Measurements from ENCODE around the gene CDHR1.

The CDHR1 gene

DNA sequence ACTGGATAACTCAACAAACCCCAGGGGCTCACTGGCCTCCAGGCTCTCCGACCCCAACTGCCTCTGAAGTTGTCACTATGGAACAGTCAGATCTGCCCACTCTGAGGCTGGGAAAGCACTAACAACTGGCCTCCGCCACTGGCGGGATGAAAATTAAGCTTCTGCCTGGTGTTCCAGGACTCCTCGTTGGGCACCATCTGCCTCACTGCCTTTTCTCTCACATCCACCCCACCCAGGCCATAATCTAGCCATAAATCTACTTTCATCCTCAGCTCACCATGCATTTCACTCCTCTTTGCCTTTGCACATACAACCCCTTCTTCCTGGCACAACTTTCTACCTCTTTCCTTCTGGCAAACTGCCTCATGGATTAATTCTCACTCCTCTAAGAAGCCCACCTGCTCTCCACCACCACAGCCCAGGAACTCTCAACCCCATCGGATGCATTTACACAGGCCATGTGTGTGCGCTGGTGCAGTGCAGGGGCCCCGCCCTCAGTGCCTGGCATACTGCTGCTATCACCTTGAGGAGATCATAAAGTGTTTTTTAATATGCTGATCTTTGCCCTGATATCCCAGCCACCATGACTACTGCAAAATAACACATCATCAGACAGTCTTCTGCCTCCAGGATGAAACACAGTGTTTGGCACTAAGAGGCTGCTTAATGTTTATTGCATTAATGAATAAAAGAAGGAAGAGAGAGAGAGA lies 4.0 kb downstream of the CDHR1 start:
- in situ Hi-C loops (cut with HindIII; ENCODE audit: low sequenced_read_pairs) = no loop called here

DNA sequence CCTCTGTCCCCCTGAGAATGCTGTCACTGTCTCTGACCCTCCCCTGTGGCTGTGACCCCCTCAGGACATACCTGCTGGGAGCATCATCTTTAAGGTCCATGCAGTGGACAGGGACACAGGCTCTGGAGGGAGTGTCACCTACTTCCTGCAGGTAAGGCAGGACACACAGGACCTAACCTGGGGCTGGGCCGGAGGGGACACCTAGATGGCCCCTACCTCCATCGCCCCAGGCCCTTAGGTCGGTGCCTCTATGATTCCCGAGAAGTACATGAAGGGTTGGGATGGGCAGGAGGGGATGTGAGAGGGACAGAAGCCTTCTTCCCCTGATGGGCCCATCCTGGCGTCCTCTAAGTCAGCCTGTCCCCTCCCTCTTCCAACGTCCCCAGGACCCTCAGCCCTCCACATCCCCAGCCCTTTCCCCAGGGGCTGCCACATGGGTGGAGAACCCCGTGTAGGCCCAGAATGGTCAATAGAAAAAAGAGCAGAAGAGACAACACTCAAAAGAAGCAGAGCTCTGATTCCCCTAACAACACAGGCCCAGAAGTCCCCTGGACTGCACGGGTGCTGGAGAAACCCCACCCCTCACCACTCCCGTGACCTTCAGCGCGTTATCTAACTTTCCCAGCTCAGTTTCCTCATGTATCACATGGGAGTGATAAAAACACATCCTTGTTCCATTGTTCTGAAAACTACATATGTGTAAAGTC lies 6.4 kb downstream of the CDHR1 start:
- in situ Hi-C loops (cut with HindIII; ENCODE audit: low sequenced_read_pairs) = no loop called here

DNA sequence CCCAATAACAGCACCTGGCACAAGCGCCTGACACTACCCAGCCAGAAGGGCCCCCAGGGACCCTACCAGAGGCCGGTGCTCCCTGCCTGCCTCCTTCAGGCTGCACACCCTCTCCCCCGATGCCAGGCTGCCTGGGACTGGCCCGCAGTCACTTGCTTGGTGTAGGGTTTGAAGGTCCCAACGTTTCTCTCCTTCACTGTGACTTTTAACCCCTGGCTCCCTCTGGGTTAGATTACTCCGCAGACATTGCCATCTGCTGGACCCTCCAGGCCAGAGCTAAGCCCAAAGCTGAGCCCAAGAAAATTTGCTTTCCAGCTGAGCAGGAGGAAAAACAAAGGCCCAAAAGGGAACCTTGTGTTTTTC lies 6.9 kb downstream of the CDHR1 start:
- in situ Hi-C loops (cut with HindIII; ENCODE audit: low sequenced_read_pairs) = no loop called here

DNA sequence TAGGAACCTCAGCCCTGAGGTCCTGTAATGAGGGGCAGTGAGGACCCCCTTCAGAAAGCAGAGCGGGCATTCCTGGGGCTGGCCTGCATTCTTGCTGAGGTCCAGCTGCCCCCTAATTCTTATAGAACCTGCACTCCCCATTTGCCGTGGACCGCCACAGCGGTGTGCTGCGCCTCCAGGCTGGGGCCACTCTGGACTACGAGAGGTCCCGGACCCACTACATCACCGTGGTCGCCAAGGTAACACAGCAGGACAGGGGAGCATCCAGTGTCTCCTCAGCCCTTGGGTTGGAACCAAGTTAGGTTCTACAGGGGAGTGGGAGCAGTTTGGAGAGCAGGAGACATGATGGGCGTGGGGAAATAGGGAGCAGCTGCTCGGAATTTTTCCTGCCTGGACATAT lies 7.3 kb downstream of the CDHR1 start:
- in situ Hi-C loops (cut with HindIII; ENCODE audit: low sequenced_read_pairs) = no loop called here

DNA sequence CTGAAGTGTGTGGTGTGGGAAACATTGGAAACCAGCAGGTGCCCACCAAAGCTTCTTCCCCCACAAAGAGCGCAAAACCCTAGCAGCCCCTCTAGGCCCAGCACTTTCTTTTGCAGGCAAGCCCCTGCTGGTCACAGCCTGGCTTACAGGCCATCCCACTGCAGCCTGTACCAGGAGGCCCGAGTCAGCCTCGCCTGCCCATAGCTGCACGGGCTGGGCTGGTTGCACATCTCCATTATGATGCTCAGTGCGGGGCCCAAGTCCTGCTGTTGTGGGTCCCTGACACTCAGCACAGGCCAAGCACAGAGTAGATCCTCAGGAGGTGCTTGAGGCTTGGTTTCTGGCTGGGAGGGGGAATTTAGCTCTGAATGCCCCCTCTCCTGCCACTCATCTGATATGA lies 8.0 kb downstream of the CDHR1 start:
- in situ Hi-C loops (cut with HindIII; ENCODE audit: low sequenced_read_pairs) = no loop called here

DNA sequence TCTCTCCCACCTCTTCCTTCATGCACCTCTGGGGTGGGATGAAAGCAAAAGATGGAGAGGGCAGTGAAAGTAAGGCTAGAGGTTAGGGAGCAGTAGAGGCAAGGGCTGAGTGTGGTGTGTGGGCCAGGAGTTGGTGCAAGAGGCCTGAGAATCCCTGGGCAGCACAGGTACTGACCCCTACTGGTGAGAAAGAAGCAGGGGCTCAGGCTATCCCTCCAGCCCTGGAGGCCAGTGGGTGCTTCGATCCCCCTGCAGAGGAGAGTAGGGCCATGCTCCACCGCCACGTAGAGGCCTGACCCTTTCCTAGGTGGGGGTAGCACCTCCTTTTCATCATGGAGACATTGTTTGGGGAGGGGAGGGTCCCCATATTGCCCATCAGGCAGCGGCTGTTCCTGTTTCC lies 9.8 kb downstream of the CDHR1 start:
- in situ Hi-C loops (cut with HindIII; ENCODE audit: low sequenced_read_pairs) = no loop called here

DNA sequence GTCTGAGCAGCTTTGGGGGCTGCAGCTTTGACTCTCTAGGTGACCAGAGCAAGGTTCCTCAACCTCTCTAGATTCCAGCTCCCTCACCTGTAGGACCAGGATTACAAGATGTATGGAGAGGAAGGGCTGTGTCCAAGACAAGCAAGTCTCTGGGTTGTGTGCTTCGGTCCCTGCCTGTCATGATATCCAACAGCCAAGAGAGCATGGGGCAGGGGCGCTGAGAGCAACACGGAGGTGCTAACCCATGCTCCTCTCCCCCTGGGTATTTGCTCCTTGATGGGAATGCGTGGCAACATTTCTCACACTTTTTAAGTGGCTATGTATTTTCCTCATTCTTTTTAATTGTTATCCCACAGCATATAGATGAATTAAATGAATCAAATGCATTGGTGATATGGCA lies 10.3 kb downstream of the CDHR1 start:
- in situ Hi-C loops (cut with HindIII; ENCODE audit: low sequenced_read_pairs) = no loop called here

DNA sequence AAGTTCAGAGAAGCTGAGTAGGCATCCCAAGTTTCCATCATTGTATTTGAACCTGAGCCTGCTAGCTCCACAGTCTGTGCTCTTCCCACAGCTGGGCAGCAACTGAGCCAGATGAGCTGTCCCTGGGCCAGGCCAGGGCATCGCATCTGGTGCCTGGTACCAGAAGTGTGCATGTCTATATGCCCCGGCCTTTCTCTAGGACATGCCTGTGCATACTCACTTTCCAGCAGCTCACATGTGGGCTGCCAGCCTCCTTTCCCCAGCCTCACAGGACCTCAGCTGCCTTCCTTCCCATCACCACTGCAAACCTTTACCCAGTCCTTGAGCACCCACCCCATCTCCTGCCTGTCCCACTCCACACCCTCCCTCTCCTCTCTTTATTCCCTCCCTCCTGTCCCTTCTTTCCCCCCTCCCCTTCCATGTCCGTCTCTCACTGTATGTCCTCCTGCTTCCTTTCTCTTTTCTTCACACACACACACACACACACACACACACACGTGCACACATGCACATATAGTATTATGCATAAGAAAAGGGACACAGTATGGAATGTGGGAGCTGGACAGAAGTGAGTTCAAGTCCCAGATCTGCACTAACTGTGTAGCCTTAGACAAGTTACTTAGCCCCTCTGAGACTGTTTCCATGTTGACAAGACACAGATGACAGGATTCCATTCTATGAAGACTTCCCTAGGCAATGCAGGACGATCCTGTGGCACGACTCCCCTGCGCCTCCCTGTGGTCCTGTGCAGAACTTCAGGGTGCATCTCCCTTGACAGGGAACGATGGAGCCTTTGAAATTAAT lies 10.9 kb downstream of the CDHR1 start:
- in situ Hi-C loops (cut with HindIII; ENCODE audit: low sequenced_read_pairs) = no loop called here

DNA sequence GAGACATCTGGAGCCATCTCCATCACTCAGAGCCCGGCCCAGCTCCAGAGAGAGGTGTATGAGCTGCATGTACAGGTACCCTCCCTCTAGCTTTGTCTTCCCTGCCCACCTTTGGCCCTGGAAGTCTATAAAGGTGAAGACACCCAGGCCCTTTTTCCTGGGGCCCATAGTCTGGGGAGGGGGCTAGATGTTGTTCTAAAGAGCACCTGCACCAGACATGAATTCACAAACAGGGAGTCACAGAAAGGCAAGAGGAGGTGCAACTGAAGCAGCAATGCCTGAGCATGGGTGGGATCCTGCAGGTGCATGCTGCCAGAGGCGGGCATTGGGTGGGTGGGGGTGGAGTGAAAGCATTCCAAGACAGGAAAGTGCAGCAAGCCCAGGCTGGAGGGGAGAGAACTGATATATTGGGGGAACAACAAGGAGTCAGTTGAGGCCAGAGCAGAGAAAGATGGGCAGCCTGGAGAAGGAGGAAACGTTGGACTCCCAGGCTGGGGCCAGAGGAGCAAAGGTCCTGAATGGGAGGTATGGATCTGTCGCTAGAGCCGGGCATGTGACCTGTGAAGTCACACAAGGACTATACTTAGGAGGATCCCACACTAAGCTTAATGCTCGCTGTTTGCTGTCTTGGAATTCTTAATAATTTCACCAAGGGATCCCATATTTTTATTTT lies 11.7 kb downstream of the CDHR1 start:
- in situ Hi-C loops (cut with HindIII; ENCODE audit: low sequenced_read_pairs) = no loop called here

DNA sequence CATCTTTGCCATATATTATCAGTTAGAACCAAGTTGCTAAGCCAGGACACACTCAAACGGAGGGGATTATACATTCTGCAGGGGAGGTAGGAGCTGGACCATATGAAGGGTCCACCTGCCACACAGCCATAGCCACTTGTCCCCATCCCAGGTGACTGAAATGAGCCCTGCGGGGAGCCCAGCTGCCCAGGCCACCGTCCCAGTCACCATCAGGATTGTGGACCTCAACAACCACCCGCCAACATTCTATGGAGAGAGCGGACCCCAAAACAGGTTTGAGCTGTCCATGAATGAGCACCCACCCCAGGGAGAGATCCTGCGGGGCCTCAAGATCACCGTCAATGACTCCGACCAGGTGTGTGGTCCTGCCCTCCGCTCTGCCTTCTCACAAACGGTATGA lies 13.7 kb downstream of the CDHR1 start:
- in situ Hi-C loops (cut with HindIII; ENCODE audit: low sequenced_read_pairs) = no loop called here

DNA sequence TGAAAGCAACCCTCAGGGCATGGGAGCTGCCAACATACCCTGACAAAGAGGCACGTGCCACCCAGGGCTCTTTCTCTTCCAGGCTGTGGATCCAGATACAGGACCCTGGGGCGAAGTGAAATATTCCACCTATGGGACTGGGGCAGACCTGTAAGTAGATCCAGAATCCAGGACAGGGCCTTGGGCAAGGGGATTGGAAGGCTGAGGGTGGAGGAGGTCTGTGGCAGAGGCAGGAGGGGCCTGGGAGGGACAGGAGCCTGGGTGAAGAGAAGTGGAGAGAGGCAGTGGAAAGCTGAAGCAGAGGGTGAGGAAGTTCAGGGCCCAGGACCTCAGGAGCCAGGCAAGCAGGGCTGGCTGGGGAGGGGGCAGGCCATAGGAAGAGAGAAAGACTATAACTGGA lies 17.2 kb downstream of the CDHR1 start:
- in situ Hi-C loops (cut with HindIII; ENCODE audit: low sequenced_read_pairs) = no loop called here

DNA sequence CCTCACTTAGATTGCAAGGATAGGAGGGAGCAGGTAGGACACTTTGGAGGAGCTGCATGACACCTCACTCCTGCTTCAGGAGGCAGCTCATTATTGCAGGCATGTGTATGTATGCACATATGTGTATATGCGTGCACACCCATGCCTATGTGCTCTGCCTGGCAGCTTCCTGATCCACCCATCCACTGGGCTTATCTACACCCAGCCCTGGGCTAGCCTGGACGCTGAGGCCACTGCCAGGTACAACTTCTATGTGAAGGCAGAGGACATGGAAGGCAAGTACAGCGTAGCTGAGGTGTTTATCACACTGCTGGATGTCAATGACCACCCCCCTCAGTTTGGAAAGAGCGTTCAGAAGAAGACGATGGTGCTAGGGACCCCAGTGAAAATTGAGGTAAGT lies 17.7 kb downstream of the CDHR1 start:
- in situ Hi-C loops (cut with HindIII; ENCODE audit: low sequenced_read_pairs) = no loop called here

DNA sequence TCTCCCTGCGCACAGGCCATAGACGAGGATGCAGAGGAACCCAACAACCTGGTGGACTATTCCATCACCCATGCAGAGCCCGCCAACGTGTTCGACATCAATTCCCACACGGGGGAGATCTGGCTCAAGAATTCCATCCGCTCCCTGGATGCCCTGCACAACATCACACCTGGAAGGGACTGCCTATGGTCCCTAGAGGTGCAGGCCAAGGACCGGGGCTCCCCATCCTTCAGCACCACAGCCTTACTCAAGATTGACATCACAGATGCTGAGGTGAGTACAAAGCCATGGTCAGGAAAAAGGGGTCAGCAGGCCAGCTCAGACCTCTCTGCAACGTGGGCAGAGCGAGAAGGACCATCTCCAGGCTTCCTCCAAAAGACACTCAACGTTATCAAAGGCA lies 18.7 kb downstream of the CDHR1 start:
- in situ Hi-C loops (cut with HindIII; ENCODE audit: low sequenced_read_pairs) = no loop called here

DNA sequence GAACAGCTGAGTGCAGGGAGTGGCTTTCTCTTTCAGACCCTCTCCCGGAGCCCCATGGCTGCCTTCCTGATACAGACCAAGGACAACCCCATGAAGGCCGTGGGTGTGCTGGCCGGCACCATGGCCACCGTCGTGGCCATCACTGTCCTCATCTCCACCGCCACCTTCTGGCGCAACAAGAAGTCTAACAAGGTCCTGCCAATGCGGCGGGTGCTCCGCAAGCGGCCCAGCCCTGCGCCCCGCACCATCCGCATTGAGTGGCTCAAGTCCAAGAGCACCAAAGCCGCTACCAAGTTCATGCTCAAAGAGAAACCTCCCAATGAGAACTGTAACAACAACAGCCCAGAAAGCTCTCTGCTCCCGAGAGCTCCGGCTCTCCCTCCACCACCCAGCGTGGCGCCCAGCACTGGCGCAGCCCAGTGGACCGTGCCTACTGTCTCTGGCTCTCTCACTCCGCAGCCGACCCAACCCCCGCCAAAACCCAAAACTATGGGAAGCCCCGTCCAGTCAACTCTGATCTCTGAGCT lies 19.8 kb downstream of the CDHR1 start:
- in situ Hi-C loops (cut with HindIII; ENCODE audit: low sequenced_read_pairs) = no loop called here

DNA sequence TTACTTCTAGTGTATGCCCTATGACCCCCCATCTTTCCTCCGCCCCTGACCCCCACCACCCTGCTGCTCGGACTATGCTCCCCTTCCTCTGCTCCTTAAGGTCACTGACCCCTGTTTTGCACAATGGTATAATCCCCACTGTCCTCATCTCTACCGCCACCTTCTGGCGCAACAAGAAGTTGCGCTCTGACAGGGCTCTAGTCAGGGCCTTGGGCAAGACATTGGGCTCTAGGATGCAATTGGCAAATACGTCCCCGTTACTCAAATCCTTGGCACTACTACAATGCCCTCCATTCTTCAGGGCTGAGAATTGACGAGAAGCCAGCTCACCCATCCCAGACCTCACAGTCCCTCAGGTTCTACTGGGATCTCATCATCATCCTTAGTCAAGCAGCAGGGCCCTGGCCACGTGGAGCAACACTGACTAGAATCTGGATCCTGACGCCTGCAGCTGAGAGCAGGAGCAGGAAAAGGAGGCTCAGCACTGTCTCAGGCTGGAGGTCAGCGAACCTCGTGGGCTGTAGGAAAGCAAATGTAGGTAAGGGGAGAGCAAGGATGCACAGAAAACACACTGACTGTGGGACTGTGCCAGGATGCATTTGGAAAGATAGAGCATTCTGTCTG lies 20.4 kb downstream of the CDHR1 start:
- in situ Hi-C loops (cut with HindIII; ENCODE audit: low sequenced_read_pairs) = no loop called here

DNA sequence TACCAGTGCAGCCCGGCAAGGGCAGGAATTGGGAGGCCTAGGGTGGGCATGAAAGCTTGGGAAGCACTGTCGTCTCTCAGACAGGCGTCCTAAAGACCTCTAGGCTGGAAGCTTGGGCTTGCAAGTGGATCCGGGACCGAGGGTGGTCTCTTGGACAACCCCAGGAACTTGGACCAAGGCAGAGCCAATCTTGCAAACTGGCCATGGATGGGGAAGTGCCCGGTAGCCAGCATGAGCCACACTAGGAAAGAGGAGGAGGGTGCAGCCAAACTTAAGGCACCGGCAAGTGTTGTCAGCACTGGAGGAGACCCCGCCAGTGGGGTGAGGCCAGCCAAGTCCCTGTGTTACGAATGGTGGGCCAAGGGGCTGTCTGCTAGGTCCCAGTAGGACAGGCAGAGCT lies 22.5 kb downstream of the CDHR1 start:
- in situ Hi-C loops (cut with HindIII; ENCODE audit: low sequenced_read_pairs) = no loop called here

DNA sequence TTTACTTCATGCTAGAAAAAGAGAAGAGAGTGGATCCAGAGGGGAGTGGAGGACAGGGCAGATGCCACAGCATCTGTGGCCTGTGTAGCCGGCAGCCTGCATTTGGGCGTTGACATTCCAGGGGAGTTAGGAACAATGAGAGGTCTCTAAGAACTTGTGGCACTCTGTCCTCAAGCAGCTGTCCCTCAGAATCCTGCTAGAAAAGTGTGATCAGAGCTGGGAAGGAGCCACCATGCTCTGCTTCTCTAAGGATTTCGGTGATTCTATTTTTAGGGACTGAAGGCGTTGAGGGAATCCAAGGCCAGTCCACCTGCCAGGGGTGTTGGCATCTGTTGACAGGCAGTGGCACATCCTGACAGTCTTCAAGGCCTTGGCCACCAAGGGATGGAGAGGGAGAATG lies 23.4 kb downstream of the CDHR1 start:
- in situ Hi-C loops (cut with HindIII; ENCODE audit: low sequenced_read_pairs) = no loop called here

DNA sequence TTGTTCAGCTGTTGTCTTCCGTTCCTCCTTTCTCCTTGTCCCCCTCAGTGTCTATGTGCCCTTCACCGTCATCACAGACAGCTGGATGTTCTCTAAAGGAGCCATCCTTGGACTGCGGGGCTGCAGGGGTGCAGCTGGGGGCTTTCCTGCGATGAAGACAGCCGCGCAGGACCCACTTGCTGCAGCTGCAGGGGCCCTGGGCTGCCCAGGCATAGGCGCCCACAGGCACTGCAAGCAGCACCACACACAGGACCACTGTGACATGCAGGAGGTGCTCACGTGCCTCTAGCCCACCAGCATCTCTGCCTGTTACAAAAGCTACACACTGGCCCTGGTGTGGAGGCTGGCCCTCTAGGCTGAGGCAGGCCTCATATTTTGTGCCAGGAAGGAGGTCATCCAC lies 27.6 kb downstream of the CDHR1 start:
- in situ Hi-C loops (cut with HindIII; ENCODE audit: low sequenced_read_pairs) = no loop called here

DNA sequence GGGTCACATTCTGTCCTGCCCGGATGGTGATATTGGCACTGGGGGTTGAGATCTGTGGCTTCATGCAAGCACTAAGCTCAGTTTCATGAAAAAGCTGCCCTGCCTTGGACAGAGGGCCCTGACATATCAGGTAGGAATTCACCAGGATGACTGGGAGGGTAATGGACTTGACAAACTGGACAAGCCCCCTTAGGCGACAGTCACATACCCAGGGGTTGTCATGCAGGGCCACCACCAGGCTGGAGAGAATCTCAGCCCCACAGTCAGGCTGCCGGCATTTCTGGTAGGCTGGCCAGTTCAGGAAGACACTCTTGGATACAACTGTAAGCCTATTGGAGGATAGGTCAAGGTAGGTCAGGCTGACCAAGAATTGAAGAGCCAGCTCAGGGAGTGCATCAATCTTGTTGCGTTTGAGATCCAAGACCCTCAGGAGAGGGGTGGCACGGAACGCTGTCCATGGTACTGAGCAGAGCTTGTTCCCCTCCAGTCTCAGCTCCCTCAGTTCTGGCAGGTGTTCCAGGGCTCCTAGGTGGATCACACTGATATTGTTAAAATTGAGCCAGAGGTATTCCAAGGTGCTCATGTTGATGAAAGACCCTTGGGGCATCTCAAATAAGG lies 30.2 kb downstream of the CDHR1 start:
- in situ Hi-C loops (cut with HindIII; ENCODE audit: low sequenced_read_pairs) = no loop called here

DNA sequence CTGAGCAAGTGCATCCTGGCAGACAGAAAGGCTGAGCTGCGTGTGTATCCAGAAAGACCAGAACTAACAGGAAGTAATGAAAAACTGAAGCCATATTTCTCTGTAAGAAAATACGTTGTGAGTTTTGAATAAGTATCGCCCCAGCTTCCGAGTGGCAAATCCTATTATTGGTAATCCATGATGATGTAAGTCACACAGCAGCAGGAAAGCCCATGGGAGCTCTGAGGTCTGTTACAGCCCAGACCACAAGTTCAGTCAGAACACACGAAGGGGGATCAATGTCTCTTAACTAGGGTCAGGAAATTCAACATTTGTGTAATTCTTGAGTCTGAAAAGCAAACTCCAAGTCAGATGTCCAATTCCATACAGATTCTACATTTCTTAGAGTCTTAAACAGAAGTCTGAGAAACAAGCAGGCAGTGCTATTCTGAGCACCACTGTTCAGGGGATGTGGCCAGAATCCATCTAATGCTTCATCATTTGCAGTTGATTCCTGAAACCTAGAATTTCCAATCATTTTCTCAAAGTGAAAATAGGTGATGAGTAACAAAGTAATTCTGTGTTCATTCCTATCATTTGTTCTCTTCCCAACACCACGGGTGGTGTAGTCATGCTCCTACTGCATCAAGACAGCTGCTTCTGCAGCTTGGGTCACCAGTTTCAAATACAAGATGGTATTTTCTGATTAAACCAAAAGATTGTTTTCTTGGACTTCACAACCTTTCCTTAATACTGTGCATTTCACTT lies 31.3 kb downstream of the CDHR1 start, which contains the start of gene LRIT2:
Gene LRIT2, minus strand, starts transcription at position 118 of the 747 bp plus-strand sequence. Its CDS starts 24 bp downstream, at position 94.
- in situ Hi-C loops (cut with HindIII; ENCODE audit: low sequenced_read_pairs) = no loop called here

Measured in DLD1 (cell line).